PC-3 (cell line): ENCODE data around the gene VSTM5. TPM values are rescaled to one million over a fixed set of nuclear protein-coding genes. Genes with fewer than 3 reads are reported as not detected.

ENCODE experiments used
- ATAC-seq: fragments of 200-7000 bp; cut with Tn5 transposase; 2 replicates; pipeline ENCODE4 v1.9.1; 2020; ENCODE audit warnings: mild to moderate bottlenecking, moderate library complexity
- BruUV-seq: library from RNA; stranded (reverse); fragments of 400-500 nt; replicated peaks from 2 replicates; lab custom pipeline; 2021; lab: Mats Ljungman, UMichigan
- CTCF ChIA-PET: fragments of 300-600 bp; sonication (Branson Sonifier 250); formaldehyde crosslinking; loops from one replicate; lab custom pipeline; 2022; ENCODE audit warnings: antibody characterized with exemption; lab: Charles Lee
- POLR2A ChIA-PET: fragments of 300-600 bp; sonication (Branson Sonifier 250); formaldehyde crosslinking; loops from one replicate; lab custom pipeline; 2022; ENCODE audit warnings: antibody characterized with exemption; ENCODE audit not compliant: unreplicated experiment; lab: Charles Lee
- DNase-seq: peaks from one replicate; pipeline ENCODE4 v3.0.0-alpha.2; 2015
- H2AFZ ChIP-seq: fragments of 300-600 bp; sonication (generic); 2 replicates; pipeline ENCODE4 v1.6.0; 2016; ENCODE audit warnings: antibody characterized with exemption, low read length
- H3F3A ChIP-seq: fragments of 300-600 bp; sonication (generic); one replicate; pipeline ENCODE4 v1.6.0; 2017; ENCODE audit warnings: antibody characterized with exemption, low read length, control low read depth, mild to moderate bottlenecking; ENCODE audit not compliant: unreplicated experiment
- H3K27ac ChIP-seq: fragments of 300-600 bp; sonication (generic); 2 replicates; pipeline ENCODE4 v1.5.1; 2016; ENCODE audit warnings: mild to moderate bottlenecking, low read length
- H3K27me3 ChIP-seq: fragments of 300-600 bp; sonication (generic); 2 replicates; pipeline ENCODE4 v1.6.1; 2016; ENCODE audit warnings: low read length, mixed read lengths
- H3K36me3 ChIP-seq: fragments of 300-600 bp; sonication (generic); 2 replicates; pipeline ENCODE4 v1.6.1; 2016; ENCODE audit warnings: low read depth, mixed run types, low read length, mixed read lengths
- H3K4me1 ChIP-seq: fragments of 300-600 bp; sonication (generic); 2 replicates; pipeline ENCODE4 v1.5.1; 2016; ENCODE audit warnings: low read length; ENCODE audit not compliant: insufficient read depth
- H3K4me2 ChIP-seq: fragments of 300-600 bp; sonication (generic); 2 replicates; pipeline ENCODE4 v1.6.0; 2016; ENCODE audit warnings: low read length
- H3K4me3 ChIP-seq: fragments of 300-600 bp; sonication (generic); 2 replicates; pipeline ENCODE4 v1.5.1; 2016; ENCODE audit warnings: mild to moderate bottlenecking, low read length, mixed read lengths
- H3K79me2 ChIP-seq: fragments of 300-600 bp; sonication (generic); 2 replicates; pipeline ENCODE4 v1.6.1; 2017; ENCODE audit warnings: low read length, mixed read lengths
- H3K9ac ChIP-seq: fragments of 300-600 bp; sonication (generic); 2 replicates; pipeline ENCODE4 v1.6.0; 2016; ENCODE audit warnings: mild to moderate bottlenecking, low read length
- H3K9me2 ChIP-seq: fragments of 300-600 bp; sonication (generic); replicated peaks from 2 replicates; pipeline ENCODE4 v1.6.1; 2016; ENCODE audit warnings: mixed run types, low read length, mixed read lengths
- H3K9me3 ChIP-seq: fragments of 300-600 bp; sonication (generic); 2 replicates; pipeline ENCODE4 v1.6.1; 2016; ENCODE audit warnings: low read length, mixed read lengths
- H4K20me1 ChIP-seq: fragments of 300-600 bp; sonication (generic); 2 replicates; pipeline ENCODE4 v1.6.1; 2016; ENCODE audit warnings: low read length, mixed read lengths
- CTCF ChIP-seq: fragments of 300-600 bp; sonication (generic); conservative IDR thresholded peaks from 2 replicates; pipeline ENCODE4 v1.5.1; 2017; ENCODE audit warnings: antibody characterized with exemption, low read depth, mild to moderate bottlenecking, low read length
- EZH2 ChIP-seq: fragments of 300-600 bp; sonication (generic); IDR thresholded peaks from one replicate; pipeline ENCODE4 v1.6.1; 2017; ENCODE audit warnings: antibody characterized with exemption, mild to moderate bottlenecking, low read length; ENCODE audit not compliant: unreplicated experiment
- EZH2phosphoT487 ChIP-seq: fragments of 300-600 bp; sonication (generic); IDR thresholded peaks from 2 replicates; pipeline ENCODE4 v1.6.1; 2018; ENCODE audit warnings: mild to moderate bottlenecking, antibody characterized with exemption, low read length, borderline replicate concordance
- intact Hi-C: fragments of 100-400 bp; cut with micrococcal nuclease; formaldehyde crosslinking; loops from 2 replicates; pipeline ENCODE4 v1.9.0; 2023
- total RNA-seq: library from RNA; depleted of rRNA; stranded (reverse); fragments of >200 nt; gene quantifications from 2 replicates; pipeline ENCODE4 v1.2.3, GENCODE V29; 2014

VSTM5 gene
- total RNA-seq, 1 experiment from 2014 or later, result 15.6 TPM

GRCh38 chr11:93875637-93876036 is 25.2 kb upstream of the VSTM5 start:
- no peak for ATAC-seq
- no peak overlapping the region for H3K9ac ChIP-seq

GRCh38 chr11:93871526-93871925 is 21.1 kb upstream of the VSTM5 start:
- Histone ChIP-seq H3K9me3 (no peaks in the 10 kb centered on the region), H3K27ac (no peak overlapping the region), H4K20me1 (no peaks in the 10 kb centered on the region), H3K79me2 (no peaks in the 10 kb centered on the region), H3K9ac (no peak overlapping the region), H3K36me3 (no peaks in the 10 kb centered on the region), H3K4me3 (no peak overlapping the region), H3K4me1 (no peaks in the 10 kb centered on the region), H2AFZ (no peak overlapping the region), H3K4me2 (no peak overlapping the region), H3F3A (no peaks in the 10 kb centered on the region), H3K9me2 (no peaks in the 10 kb centered on the region), H3K27me3 (no peaks in the 10 kb centered on the region)
- POLR2A ChIA-PET, result no interaction called here
- intact Hi-C loops, result no loop called here
- no TSS peak for BruUV-seq
- CTCF ChIA-PET, result no interaction called here
- no peak for DNase-seq
- no peak for ATAC-seq
- TF ChIP-seq CTCF, result no peak
- no peak for TF ChIP-seq EZH2phosphoT487
- TF ChIP-seq EZH2, result no peak

More at GRCh38 chr11:93875637-93876036, 25.2 kb upstream of the VSTM5 start:
- ChIA-PET POLR2A (no interaction called here), CTCF (interaction anchor here (0.6 kb wide), 1 partner anchor 20 kb away, joined by 4 read pairs; no protein-coding TSS in a partner anchor)
- H3K9me2 ChIP-seq, result no peaks in the 10 kb centered on the region
- no peaks in the 10 kb centered on the region for H3K9me3 ChIP-seq
- no peaks in the 10 kb centered on the region for H3K4me1 ChIP-seq
- no peaks in the 10 kb centered on the region for H4K20me1 ChIP-seq
- BruUV-seq, result no TSS peak
- no peak overlapping the region for H3K4me3 ChIP-seq
- intact Hi-C loops, result no loop called here
- no peaks in the 10 kb centered on the region for H3F3A ChIP-seq
- no peaks in the 10 kb centered on the region for H3K36me3 ChIP-seq
- DNase-seq, result no peak
- H2AFZ ChIP-seq, result no peak overlapping the region
- TF ChIP-seq EZH2phosphoT487 (no peak), EZH2 (no peak), CTCF (no peak)
- H3K4me2 ChIP-seq, result no peak overlapping the region
- no peaks in the 10 kb centered on the region for H3K27me3 ChIP-seq
- H3K79me2 ChIP-seq, result no peaks in the 10 kb centered on the region
- H3K27ac ChIP-seq, result no peak overlapping the region

- no peak overlapping the region for H3K27ac ChIP-seq
- no peaks in the 10 kb centered on the region for H3K9me2 ChIP-seq
- no TSS peak for BruUV-seq
- ChIA-PET POLR2A (no interaction called here), CTCF (no interaction called here)
- TF ChIP-seq CTCF (no peak), EZH2 (no peak), EZH2phosphoT487 (no peak)
- no peak overlapping the region for H3K4me3 ChIP-seq
- ATAC-seq (no peak), DNase-seq (no peak)
- H3K27me3 ChIP-seq, result no peaks in the 10 kb centered on the region
- H3K4me1 ChIP-seq, result no peaks in the 10 kb centered on the region
- H3K4me2 ChIP-seq, result no peak overlapping the region
- H4K20me1 ChIP-seq, result no peaks in the 10 kb centered on the region
- H3K79me2 ChIP-seq, result no peaks in the 10 kb centered on the region
- intact Hi-C loops, result no loop called here
- no peaks in the 10 kb centered on the region for H3K9me3 ChIP-seq
- no peaks in the 10 kb centered on the region for H3F3A ChIP-seq
- H2AFZ ChIP-seq, result no peak overlapping the region
- H3K9ac ChIP-seq, result no peak overlapping the region
- H3K36me3 ChIP-seq, result no peaks in the 10 kb centered on the region
Measured at GRCh38 chr11:93870616-93871015, 20.2 kb upstream of the VSTM5 start.
